H1 (cell line): Measurements from ENCODE around the gene ZNF333. TPM values are rescaled to one million over a fixed set of nuclear protein-coding genes. Genes with fewer than 3 reads are reported as not detected.

ENCODE experiments used
- CBX5 ChIP-seq: fragments of 300-800, 300-1000 bp; sonication (generic); IDR thresholded peaks from 2 replicates; pipeline ENCODE4 v1.7.1; 2016; ENCODE audit warnings: antibody characterized with exemption, low read length, low read depth
- CHD7 ChIP-seq: fragments of 300-600 bp; sonication (generic); IDR thresholded peaks from 2 replicates; pipeline ENCODE4 v1.7.1; 2012; ENCODE audit warnings: low read length, moderate library complexity, mild to moderate bottlenecking, inconsistent platforms; ENCODE audit not compliant: insufficient replicate concordance
- JUN ChIP-seq: IDR thresholded peaks from 2 replicates; pipeline ENCODE4 v1.6.1; 2011; ENCODE audit warnings: low read depth, mild to moderate bottlenecking, improper control_type of control experiment, low read length
- SP4 ChIP-seq: IDR thresholded peaks from 2 replicates; pipeline ENCODE4 v1.6.1; 2012; ENCODE audit warnings: low read length, inconsistent platforms
- TBP ChIP-seq: IDR thresholded peaks from 2 replicates; pipeline ENCODE4 v1.6.1; 2011; ENCODE audit warnings: low read depth, low read length, improper control_type of control experiment
- polyA plus RNA-seq, 7 experiments: library from polyadenylated mRNA; depleted of rRNA in 3 of 7; stranded (reverse) in 5 of 7; unstranded in 2 of 7; fragments of >200 nt in 5 of 7; fragments of 200-250 nt in 2 of 7; gene quantifications; 1 replicate in 5 of 7; 2 replicates in 1 of 7; 4 replicates in 1 of 7; pipeline versions ENCODE4 v1.2.1 to v1.2.3, GENCODE V29; 2011 to 2013; ENCODE audit warnings: missing spikeins in 2 of 7, mixed read lengths in 2 of 7
- total RNA-seq: library from RNA; stranded (reverse); fragmentation: NEBNext Ultra II Directional; extraction: Animal tissue kit (Norgen Biotek cat#: 25700); gene quantifications from 2 replicates; pipeline ENCODE4 v1.2.1, GENCODE V29; 2021

ZNF333 gene
- total and polyA plus RNA-seq, 2 of the 8 experiments (the other 6 are each of a cell fraction or from before 2014, with no cell fraction given) = 7.3 to 8.4 TPM

- no peak for TF ChIP-seq CHD7
- TF ChIP-seq CBX5 = no peak
- TF ChIP-seq SP4 = no peak
- no peak for TF ChIP-seq TBP
- TF ChIP-seq JUN = no peak
- TF ChIP-seq, all 59 proteins: peak for 0
Observed at GRCh38 chr19:14700711-14701375, 11.0 kb downstream of the ZNF333 start (continued).
